GM18909 (cell line): ENCODE measurements around the gene NR4A1.

Source experiments
- ATAC-seq: cut with Tn5 transposase; IDR thresholded peaks from one replicate; pipeline ENCODE4 v1.9.1; 2021; ENCODE audit warnings: mild to moderate bottlenecking; ENCODE audit not compliant: unreplicated experiment, poor library complexity

The NR4A1 gene

DNA sequence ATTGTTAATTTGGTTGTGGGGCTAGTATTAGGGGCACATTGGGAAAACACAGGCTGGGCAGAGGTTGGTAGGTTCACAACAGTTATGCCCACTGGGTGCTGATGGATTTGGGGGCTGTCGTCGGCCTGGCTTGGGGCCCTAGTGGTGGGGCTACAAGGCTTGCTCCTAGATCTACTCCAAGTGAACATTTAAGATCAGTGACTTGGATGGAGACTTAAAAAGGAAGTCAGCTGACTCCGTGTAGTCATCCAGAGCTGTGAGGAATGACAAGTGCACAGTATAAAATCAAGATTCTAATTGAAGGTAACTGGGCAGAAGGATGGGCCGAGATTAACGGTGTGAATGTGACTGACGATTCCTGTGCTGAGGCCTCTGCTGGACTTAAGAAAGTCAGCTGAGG is 12.8 kb upstream of the NR4A1 start:
- ATAC-seq: no peak

DNA sequence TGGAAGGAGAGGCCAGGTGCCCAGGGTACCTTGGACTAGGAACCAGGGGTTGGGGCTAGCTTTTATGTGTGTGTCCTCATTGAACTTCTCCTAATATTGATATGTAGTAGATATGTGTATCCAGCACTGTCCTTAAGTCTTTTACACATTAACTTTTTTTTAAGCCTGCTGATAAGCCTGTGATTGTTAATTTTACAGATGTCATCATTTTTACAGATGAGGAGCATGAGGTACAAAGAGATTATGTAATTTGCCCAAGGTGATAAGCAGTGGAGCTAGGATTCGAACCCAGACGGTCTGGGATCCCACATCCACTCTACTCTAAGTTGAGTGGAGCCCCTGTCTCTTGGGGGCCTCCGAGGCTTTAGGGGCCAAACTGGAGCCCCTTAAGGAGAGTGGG is 10.2 kb upstream of the NR4A1 start:
- ATAC-seq: no peak

DNA sequence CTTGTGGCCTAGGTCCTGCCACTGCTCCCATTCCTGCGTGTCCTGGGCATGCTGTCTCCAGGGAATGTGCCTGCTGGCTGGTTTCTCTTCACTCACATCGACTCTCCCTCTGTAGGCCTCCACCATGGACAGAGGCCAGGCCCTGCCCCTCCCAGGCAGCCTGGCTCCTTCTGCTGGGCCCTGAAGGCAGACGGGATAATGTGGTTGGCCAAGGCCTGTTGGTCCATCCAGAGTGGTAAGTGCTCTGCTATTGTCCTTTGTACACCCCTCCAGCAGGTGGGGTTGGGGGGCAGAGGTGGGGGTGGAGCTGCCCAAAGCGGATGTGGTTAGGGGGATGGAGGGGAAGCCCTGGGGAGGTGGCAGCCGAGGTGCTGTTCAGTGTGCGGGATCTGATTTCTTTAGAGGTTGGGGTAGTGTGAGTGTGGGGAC is 9.5 kb upstream of the NR4A1 start:
- ATAC-seq: no peak

DNA sequence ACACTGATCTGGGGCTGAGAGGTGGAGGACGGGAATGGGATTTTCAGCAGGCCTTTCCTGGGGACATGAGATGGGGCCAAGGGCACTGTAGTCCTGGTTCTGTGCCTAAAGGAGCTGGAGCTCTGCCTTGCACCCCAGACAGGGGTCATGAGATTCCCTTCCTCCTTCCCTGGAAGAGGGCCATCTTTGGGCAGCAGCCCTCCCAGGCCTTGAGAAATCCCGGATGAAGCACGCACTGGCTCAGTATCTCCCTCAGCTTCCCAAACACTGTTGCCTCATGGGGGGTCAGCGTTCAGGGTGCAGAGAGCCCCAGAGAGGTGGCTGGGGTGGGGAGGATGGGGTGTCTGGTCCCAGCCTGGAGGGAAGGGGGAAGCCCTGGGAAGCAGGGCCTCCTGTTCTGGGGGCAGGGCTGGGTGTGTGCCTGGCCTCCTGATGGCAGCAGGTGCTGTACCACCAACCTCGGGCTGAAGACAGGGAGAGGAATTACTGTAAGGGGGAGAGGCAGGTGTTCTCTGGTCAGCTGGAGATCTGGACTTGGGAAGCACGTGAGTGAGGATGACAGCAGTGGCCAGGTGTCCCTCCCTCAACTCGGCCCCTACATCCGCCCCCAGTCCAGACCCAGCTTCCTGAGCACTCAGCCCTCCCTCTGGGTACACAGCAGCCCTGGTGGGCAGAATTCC is 8.4 kb upstream of the NR4A1 start:
- ATAC-seq: no peak

DNA sequence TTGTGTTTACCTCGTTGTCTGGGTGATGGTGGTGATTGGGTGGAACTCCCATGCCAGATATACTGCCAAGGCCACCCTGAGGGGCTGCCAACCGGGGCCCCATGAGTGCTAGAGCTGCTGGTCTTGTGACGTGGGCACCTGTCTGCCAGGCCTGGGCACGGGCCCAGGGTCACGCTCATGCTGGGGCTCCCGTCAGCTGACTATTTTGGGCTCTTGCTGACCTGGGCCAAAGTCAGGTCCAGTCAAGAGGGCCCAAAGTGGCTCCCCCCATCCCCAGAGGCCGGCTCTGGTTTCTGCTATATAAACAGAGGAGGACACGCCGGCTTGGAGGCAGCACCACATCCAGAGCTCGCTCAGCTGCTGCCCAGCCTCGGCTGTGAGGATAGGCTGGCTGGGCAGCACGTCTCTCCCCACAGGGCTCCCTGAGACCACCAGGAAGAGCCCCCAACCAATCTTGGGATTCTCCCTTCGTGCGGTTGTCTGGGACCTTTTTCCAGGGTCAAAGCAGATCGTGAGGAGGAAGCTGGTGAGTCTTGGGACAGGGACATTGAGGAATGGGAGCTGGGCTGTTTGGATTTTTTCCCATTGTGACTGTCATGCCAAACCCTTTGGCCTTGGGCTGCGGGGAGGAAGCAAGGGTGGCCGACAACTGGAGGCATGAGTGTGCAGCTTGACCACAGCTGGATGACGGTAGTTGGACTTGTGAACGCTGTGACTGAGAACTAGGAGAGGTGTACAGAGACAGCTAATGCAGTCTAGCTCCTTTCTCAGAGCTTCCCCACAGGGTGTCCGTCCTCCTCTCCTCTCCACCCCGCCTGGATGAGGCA is 7.6 kb upstream of the NR4A1 start:
- no peak for ATAC-seq

DNA sequence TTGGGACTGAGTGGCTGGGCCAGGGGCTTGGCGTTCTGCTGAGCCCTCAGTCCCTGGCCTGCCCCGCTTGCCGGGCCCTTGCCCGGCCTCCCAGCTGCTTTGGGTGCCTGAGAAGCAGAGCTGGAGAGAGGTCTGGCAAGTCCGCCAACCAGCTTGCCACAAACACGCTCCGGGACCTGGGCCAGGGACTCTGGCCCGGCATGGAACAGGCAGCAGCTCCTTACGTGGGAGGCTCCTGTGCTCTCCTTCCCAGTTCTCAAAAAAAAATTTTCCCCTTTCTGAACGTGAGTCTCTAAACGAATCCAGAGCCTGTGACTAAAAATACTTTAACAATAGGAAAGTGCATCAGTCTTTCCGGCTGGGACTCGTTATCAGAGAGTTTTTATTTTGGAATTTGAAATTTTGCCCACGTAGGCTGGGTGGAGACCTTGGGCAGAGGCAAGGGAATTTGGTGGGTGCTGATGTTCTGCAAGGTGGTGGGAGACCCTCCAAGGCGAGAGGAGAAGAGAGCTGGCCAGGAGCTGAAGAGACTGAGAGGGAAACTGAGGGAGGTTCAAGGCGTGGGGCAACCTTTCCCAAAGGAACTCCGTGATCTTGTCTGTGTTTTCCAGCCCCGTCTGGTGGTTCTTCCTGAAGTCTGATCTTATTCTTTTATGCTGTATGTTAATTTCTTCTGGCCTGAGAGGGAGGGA is 6.8 kb upstream of the NR4A1 start:
- ATAC-seq: no peak

DNA sequence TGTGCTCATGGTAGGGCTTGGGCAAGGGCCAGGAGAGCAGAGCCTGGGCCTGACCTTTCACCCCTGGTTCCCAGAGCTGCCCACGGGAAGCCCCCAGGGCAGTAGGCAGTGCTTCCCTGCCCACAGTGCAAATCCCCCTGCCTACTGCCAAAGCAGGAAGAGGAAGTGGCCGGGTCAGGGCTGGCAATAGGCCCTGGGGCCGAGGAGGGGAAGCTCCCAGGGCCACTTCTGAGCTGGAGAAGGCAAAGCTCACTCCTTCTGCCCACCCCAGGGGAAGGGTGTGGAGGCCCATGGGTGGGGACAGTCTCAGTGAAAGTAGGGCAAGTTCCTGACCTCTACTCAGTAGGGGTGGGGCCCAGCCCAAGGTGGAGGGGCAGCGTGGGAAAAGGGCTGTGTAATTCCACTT is 5.4 kb upstream of the NR4A1 start:
- ATAC-seq: no peak

DNA sequence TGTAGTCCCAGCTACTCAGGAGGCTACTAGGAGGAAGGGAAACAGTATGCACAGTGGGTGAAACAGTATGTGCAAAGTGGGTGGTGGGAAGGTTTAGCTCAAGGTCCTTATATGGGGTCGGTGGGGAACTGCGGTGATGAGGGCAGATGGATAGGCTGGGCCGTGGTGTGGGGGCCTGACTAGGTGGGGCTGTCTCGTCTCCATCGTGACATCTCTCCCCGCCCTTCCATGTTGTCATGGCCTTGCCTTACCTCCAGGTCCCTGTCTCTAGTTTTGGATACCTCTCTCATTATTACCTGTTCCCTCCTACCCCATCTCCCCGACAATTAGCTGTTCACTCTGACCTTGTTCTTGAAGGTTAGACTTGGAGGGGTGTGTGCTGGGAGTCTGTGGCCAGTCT is 4.4 kb upstream of the NR4A1 start:
- no peak for ATAC-seq

DNA sequence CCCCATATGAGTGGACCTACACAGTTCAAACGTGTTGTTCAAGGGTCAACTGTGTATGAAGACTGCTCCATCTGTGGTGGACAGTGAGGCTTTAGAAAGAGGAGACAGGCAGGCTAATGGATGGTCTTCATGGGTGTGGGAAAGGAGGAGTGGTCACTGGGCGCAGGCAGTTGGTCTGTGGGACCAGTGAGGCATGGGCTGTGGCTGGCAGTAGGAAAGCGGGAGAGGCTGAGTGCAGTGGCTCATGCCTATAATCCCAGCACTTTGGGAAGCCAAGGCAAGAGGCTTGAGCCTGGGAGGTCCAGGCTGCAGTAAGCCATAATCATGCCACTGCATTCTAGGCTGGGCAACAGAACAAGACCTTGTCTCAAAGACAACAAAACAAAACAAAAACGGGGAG is 2.0 kb upstream of the NR4A1 start:
- ATAC-seq: no peak

DNA sequence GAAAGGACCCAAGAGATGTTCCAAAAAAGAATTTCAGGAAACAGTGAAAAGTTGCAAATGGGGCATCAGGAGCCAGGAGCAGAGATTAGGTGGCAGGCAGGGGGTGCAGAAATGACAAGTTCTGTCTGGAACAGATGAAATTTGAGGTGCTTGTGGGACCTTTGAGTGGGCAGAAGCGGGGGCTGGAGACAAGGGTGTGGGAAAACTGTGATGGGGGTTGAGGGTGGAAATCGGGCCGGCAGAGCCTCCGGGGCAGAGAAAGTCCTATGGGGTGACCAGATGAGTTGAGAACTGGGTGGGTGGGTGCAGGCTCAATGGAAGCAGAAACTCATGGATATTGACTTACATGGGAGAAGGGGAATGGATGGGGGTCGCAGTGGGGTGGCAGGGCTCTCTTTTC is 1.6 kb upstream of the NR4A1 start:
- ATAC-seq: no peak

DNA sequence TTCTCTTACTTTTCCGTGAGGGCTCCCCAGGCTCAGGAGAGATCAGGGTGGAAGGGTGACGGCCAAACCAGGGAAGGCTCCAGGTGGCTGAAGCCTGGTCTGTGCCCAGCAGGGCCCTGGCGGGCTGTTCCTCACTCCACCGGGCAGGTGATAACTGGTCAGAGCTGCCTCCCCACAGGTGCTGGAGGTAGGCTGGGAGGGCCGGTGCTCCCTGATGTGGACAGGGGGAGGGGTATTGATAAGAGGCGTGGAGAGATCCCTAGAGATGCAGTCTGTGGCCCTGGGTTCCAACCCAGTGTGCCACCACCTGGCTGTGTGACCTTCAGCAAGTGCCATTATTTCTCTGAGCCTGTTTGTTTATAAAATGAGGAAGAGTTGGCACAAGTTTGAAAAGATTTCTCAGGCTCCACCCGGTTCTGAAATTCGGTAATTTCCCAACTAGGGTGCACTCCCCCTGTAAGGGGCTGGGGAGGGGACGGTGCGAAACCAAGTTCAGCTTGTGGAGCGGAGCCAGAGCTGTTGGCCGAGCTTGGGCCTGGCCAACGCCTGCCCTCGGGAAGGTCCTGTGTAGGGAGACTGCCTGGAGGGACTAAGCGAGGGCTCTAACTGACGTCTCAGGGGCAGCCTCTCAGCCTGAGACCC is 1.0 kb upstream of the NR4A1 start:
- ATAC-seq: no peak

DNA sequence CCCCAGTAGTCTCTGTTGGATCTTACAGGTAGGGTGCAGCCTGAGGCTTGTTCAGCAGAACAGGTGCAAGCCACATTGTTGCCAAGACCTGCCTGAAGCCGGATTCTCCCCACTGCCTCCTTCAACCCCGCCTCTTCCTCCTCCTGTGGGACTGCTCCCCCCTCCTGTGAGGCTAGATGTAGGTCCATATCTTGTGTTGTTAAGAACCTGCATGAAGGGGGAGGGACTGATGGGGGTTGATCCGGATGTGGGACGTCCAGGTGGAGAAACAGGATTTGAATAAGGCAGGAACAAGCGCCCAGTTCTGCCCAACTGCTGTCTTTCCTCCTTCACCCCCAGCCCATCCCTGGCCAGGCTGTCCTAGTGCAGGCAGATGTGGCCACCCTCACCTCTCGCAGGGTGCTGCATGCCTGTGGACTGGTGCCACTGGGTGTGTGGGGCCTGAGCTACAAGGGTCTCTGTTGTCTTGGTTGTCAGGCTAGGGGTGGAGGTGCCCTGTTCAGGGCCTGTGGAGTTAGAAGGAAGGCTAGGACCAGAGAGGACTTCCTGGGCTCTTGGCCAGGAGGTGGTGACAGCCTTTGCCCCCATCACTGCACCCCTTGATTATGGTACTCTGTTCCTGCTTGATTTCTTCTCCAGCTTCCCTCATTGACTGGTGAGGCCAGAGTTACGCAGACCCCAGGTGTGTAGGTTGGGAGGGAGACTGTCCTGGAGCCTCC is 1.4 kb downstream of the NR4A1 start:
- no peak for ATAC-seq

DNA sequence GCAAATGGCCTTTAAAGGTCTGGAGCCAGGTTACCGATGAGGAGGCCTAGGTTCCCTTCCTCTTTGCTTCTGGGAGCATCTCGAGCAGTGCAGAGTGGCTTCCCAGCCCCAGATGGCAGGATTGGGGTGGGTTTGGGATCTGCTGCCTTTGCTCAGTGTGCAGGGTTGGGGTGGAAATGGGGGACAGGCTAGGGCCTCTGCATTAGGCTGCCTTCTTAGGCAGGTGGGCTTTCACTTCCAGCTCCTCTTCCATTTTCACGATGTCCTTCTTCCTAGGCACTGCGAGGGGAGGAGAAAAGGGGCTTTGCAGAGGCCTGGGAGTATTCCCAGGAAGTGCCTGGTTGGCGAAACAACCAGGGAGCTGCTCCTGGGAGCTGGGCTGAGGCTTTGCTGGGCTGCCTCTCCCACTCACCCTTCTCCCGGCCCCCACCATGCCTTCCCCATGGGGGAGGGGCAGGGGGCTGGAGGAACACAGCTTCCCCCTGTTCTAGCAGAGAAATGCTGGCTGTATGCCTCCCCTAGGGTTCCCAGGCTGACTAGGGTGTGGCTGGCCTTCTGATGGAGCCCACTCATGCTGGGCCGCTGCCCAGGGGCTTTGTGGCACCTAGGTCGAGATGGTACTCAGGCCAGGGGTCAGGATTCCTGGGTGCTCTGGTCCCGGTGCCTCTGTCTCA is 2.4 kb downstream of the NR4A1 start:
- no peak for ATAC-seq

DNA sequence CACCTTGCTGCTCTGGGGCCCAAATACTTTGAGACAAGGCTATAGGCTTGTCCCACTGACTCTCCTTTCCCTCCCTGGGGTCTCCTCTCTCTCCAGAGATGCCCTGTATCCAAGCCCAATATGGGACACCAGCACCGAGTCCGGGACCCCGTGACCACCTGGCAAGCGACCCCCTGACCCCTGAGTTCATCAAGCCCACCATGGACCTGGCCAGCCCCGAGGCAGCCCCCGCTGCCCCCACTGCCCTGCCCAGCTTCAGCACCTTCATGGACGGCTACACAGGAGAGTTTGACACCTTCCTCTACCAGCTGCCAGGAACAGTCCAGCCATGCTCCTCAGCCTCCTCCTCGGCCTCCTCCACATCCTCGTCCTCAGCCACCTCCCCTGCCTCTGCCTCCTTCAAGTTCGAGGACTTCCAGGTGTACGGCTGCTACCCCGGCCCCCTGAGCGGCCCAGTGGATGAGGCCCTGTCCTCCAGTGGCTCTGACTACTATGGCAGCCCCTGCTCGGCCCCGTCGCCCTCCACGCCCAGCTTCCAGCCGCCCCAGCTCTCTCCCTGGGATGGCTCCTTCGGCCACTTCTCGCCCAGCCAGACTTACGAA is 3.1 kb downstream of the NR4A1 start:
- no peak for ATAC-seq

DNA sequence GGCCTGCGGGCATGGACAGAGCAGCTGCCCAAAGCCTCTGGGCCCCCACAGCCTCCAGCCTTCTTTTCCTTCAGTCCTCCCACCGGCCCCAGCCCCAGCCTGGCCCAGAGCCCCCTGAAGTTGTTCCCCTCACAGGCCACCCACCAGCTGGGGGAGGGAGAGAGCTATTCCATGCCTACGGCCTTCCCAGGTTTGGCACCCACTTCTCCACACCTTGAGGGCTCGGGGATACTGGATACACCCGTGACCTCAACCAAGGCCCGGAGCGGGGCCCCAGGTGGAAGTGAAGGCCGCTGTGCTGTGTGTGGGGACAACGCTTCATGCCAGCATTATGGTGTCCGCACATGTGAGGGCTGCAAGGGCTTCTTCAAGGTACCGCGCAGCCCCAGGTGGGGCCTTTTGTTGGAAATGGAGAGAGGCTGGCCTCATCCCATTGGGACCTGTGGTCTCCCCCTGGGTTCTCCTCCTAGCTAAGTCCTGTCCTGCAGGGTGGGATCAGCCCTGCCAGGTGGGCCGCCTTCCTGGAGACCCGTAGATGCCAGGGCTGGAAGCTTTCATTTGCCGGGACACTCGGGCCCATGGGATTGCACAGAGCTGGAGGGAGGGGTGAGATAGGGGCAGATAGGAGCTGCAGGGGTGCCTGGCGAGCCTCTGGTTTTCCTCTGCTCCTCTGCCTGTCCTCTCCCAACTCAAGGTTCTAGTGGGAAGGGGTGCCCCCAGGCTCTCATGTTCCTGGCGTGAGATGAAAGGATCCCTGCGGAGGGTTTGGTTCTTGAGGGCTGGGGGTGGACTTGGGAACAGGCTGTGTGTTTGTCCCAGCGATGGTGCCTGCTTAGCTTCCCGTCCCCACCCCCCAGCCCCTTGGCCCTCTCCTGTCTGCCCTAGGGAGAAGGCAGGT is 3.8 kb downstream of the NR4A1 start:
- no peak for ATAC-seq

DNA sequence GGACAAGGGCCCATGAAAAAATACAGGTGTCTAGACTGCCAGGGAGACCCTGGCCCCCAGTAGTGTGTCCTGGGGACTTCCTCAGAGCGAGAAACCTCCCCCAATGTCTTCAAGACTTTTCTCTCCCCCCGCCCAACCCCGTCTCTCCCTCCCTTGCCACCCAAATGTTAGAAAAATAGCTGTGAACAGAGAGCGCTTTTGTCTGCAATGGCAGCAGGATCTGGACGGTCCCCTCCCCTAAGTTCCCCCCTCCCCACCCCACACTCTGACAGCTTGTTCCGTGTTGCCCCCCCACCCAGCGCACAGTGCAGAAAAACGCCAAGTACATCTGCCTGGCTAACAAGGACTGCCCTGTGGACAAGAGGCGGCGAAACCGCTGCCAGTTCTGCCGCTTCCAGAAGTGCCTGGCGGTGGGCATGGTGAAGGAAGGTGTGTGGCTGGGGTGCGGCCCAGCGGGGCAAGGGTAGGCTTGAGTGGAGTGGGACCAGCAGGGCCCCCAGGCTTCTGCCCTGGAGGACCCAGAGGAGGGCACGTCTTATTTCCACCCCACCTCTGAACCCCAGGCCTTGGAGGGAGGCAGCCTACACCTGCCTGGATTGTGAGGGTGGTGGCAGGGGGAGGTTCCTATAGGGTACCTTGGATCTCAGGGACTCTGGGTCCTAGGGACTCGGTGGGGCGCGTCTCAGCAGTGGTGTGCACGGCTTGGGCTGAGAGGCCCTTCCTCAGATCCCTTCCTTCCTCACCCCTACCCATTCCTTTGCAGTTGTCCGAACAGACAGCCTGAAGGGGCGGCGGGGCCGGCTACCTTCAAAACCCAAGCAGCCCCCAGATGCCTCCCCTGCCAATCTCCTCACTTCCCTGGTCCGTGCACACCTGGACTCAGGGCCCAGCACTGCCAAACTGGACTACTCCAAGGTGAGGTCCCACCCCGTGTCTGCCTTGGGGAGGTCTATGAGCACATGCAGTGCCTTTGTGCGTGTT is 4.8 kb downstream of the NR4A1 start:
- no peak for ATAC-seq
